Loucy (cell line): ENCODE results near the gene ZBED3.

Experiments
- CTCF ChIP-seq: fragments of 200-600 bp; sonication (generic); conservative IDR thresholded peaks from 2 replicates; pipeline ENCODE4 v1.5.1; 2014; ENCODE audit warnings: mild to moderate bottlenecking, antibody characterized with exemption, low read length
- EZH2phosphoT487 ChIP-seq: fragments of 200-600 bp; IDR thresholded peaks from 2 replicates; pipeline ENCODE4 v1.6.1; 2018; ENCODE audit warnings: antibody characterized with exemption, mild to moderate bottlenecking, moderate library complexity, borderline replicate concordance

GRCh38 chr5:77065256-77065655 is 21.8 kb downstream of the ZBED3 start:
- no peak for TF ChIP-seq CTCF
- TF ChIP-seq EZH2phosphoT487: no peak
